ENCODE data around the gene MDM1.

- TF ChIP-seq ZFP30 (CRISPR knock-in tag; IDR thresholded peaks at IDR 0.05) (no peak), RARB (CRISPR knock-in tag; IDR thresholded peaks at IDR 0.05) (no peak), ARNTL (CRISPR knock-in tag; IDR thresholded peaks at IDR 0.05; ENCODE audit: borderline replicate concordance, low read depth) (no peak), GLIS3 (CRISPR knock-in tag; IDR thresholded peaks at IDR 0.05) (no peak)
Observed at GRCh38 chr12:68264158-68264855, 67.9 kb downstream of the MDM1 start.

Data from SK-N-SH treated with all-trans-retinoic acid at 6 μM for 48 hours (cell line).